ENCODE measurements around the gene U2AF1L4.
A peak's percentile ranks its signal among the peaks of the same experiment; 100 is the strongest.

- TF ChIP-seq ZNF121 (tag by site-specific recombination; IDR thresholded peaks at IDR 0.05) (no peak), CTCF (tag by site-specific recombination; IDR thresholded peaks at IDR 0.05) (peak; percentile 83), ZNF747 (tag by site-specific recombination; IDR thresholded peaks at IDR 0.05) (no peak), ZNF37A (tag by site-specific recombination; IDR thresholded peaks at IDR 0.05) (no peak), ZBTB7A (tag by site-specific recombination; IDR thresholded peaks at IDR 0.05; ENCODE audit: low read depth) (no peak)
These were observed 46.0 kb upstream of the U2AF1L4 start for GRCh38 chr19:35790981-35791813.

Measured in HEK293 (cell line).